NCI-H526 treated with DMSO at 0.1 percent for 48 hours (cell line): ENCODE results near the gene BTC.
"Not testable (repeated sequence)": the region's sequence is repeated elsewhere in the genome, so short reads cannot be mapped to it uniquely, and the experiment has no call there.

Experiments
- DNase-seq: peaks from one replicate; lab custom pipeline; 2025; lab: John Stamatoyannopoulos, UW

The BTC gene

GRCh38 chr4:74757136-74757535, 37.2 kb downstream of the BTC start:
- no peak for DNase-seq

- no peak for DNase-seq
These were observed 38.8 kb downstream of the BTC start for GRCh38 chr4:74755486-74755885.

- DNase-seq: no peak
These were observed 40.1 kb downstream of the BTC start for GRCh38 chr4:74754218-74754617.

DNA sequence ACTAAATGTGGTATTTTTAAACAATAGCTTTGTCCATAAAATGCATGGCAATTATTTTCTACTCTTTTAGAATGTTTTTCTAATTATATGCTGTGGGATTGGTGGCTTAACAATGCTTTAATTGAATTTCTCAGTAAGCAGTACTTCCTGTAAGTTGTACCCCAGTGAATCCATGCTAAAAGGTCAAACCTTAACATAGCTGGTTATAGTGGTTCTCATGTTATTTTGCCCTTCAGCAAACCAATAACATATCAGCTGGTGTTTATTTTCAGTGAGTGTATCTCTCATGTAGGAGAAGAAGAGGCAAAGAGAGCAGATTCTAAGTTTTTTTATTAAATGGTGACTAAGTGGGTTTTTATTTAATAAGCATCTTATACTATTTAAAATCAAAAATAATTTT, 41.5 kb downstream of the BTC start:
- no peak for DNase-seq

- DNase-seq: no peak
These were observed 42.5 kb downstream of the BTC start for GRCh38 chr4:74751856-74752255.

DNA sequence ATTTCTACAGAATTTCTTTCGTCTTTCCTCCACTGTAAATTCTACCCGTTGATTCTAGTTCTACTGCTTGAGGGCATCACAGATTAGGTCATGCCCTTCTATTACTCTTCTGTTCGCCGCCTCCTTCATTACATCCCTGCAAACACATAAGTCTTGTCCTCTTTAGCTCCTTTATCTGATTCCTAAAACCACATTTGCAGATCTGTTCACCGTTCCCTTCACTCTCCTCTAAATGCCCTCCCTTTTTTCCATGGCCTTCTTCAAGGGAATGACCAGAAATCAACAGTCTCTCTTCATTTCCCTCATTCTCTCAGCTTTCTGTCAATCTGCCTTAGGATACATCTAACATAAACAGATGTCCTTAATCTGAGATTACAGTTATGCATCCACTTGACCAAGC, 43.1 kb downstream of the BTC start:
- DNase-seq: no peak

- no peak for DNase-seq
These were observed 52.1 kb downstream of the BTC start for GRCh38 chr4:74742185-74742584.

- no peak for DNase-seq
These were observed 55.7 kb downstream of the BTC start for GRCh38 chr4:74738464-74739143.

DNA sequence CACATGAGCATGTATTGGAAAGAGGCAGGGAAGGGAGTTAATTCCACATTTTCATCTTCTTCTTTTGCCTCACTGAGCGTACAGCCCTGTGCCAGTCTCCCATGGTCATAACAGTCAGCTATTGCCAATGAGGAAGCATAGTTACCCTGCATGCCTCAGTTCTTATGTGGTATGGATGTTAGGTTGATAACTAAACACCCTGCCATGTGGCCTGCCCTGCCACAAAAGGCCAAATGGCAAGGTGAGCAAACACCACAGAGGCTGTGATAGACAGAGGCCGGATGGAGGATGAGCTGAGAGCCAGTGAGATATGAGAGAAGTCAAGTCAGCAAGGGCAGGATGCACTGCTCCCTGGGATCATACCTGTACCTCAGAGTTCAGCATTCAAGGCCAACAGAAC, 59.3 kb downstream of the BTC start:
- no peak for DNase-seq

- DNase-seq: no peak
These were observed 60.6 kb downstream of the BTC start for GRCh38 chr4:74733756-74734155.

GRCh38 chr4:74724979-74725378, 69.3 kb downstream of the BTC start:
- DNase-seq: no peak

- no peak for DNase-seq
These were observed 77.9 kb downstream of the BTC start for GRCh38 chr4:74716436-74716765.

DNA sequence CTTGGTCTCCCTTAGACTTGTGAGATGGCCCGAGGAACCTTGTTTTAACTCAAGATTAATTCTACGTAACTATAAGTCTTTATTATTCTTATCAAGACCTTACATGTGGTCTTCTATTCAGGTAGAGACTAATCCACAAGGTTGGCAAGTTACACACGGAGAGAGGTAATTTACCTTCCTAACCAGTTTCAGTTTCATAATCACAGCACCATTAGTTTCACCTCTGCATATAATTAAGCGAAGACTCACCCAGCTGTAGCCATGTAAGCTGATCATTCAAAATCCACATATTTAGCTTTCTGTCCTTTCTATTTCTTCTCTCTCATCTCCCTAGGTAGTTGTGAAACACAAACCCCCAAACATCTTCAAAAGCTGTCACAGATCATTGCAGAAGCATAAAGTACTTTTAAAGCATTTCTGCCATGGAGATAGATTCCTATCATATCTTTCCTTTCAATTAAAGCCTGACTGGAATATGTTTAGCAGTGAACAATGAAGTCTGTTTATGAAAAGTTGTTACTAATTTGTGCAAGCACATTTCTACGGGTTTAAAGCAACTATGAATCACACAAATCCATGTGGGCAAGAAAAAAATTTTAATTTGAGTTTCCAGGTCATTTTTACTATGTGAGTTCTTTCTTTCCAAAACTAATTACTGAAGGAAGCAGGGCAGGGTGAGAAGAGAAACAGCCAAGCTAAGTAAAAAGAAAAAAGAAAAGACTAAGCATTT, 78.5 kb downstream of the BTC start:
- no peak for DNase-seq

DNA sequence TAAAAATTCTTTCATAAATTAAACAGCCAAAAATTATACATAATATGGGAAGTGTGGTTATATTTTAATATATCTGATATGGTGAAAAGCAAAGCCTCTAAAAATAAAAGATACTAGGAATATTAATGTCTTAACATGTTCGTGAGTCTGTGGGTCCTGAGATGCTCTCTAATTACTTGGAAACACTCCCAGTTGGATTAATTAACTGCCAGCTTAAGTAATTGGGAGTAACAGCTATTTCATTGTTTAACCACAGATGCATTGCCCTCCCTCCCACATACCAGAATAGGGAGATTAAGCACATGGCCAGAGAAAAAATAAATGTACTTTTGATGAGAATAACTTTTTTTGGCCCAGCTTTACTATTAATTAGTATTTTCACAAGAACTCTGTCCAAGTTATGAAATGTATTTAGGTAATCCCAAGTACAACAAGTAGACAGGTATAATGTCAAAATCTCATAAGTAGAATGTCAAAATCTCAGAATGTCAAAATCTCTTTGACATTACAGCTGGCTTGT, 79.7 kb downstream of the BTC start:
- no peak for DNase-seq

GRCh38 chr4:74708135-74708534, 86.2 kb downstream of the BTC start:
- not testable (repeated sequence) for DNase-seq
